Measurements from ENCODE around the gene CAP2.

DNA sequence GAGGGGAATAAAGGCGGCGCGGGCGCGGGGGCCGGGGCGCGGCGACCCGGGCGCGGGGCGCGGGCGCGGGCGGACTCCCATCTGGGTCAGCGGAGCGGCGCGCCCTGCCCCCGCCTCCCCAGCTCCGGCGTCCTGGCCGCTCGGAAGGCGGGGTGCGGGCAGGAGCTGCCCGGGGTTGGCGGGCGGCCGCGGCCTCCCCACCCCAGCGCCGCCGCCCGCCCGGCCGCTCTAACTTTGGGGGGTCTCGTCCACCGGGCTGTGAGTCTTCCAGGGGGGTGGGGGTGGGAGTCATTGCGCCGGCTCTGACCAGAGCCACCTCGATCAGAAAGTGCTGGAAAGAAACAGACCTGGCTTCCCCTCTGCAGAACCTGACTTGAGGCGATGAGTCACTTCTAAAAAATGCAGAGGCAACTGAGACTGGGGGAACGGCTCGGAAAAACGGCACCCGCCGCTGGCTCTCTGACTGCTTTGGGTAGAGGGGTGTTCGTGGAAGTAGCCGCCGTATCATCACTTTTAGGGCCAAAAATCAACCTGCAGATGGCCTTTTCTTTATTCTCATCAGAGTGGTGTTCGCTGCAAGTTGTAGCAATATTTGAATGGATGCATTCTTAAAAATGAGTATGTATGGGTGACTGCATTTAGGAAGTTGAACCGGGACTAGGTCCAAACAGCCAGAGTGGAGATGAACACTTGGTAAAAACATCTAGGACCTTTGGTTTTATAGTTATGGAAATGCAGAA is 667 bp downstream of the CAP2 start:
- TF ChIP-seq, protein P1, sequence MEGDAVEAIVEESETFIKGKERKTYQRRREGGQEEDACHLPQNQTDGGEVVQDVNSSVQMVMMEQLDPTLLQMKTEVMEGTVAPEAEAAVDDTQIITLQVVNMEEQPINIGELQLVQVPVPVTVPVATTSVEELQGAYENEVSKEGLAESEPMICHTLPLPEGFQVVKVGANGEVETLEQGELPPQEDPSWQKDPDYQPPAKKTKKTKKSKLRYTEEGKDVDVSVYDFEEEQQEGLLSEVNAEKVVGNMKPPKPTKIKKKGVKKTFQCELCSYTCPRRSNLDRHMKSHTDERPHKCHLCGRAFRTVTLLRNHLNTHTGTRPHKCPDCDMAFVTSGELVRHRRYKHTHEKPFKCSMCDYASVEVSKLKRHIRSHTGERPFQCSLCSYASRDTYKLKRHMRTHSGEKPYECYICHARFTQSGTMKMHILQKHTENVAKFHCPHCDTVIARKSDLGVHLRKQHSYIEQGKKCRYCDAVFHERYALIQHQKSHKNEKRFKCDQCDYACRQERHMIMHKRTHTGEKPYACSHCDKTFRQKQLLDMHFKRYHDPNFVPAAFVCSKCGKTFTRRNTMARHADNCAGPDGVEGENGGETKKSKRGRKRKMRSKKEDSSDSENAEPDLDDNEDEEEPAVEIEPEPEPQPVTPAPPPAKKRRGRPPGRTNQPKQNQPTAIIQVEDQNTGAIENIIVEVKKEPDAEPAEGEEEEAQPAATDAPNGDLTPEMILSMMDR (IDR thresholded peaks at IDR 0.05), result no peak
- TF ChIP-seq EP300 (IDR thresholded peaks at IDR 0.05; ENCODE audit: low read depth), result no peak

All from transverse colon (tissue), 3 donors.